NCI-H82 (cell line): ENCODE results near the gene ZNF180.
A peak's percentile ranks its signal among the peaks of the same experiment; 100 is the strongest.

Experiments used
- DNase-seq: peaks from one replicate; lab custom pipeline; 2025; lab: John Stamatoyannopoulos, UW

The ZNF180 gene

DNA sequence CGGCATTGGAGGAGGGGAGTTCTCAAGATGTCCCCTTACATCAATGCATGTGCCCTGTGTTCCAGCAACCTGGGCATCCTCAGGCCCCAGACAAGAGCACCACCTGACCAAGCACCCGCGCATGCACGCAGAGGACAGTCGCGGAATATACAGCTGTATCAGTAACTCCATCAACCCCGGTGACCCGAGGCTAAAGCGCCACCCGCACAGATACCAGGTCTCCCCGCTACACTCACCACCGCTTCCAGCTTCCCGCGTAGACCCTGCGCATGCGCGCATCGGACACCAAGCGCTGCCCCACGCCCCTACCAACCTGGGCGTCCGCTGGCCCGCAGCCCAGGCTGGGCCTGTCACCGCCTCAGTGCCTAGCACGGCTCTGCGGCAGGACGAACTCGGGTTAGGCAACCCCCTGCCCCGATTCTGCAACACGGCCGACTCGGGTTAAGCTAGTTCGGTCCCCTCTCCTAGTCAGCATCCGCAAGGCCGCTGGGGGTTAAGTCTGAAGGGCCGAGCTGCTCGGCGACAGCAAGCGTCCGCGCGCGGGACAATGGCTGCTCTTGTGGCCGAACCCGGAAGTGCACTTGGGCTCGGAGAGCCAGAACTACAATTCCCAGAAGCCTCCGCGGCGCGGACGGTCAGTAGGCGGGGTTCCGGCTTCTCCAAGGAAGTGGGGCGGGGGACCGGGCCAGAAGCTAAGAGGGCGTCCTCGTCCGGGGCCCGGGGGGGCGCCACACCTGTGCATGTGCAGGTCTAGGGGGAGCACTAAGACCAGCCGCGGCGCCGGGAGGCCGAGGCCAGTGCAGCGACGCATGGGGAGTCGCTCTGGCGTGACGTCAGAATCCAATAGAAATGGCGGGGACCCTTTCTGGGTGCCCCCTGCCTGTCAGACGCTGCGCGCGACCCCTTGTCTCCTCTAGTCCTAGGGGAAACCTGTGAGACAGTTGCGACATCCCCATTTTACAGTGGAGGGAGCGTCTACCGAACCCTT, at the start of gene ZNF180:
TSS of gene ZNF180 (minus strand) at position 561 of the 988 bp plus-strand sequence. CDS start 3,188 bp downstream, outside the sequence.
- peak; percentile 98 for DNase-seq

DNA sequence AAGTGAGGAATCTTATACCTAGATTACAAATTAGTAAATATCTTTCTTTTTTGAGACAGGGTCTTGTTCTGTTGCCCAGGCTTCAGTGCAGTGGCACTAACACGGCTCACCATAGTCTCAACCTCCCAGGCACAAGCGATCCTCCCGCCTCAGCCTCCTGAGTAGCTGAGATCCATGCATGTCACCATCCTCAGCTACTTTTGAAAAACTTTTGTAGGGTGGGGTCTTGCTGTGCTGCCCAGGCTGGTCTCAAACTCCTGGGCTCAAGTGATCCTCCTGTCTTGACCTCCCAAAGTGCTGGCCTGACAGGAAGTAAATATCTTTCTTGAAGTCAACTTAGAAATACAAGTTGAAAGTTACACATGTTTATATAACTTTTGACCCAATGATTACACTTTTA, 49.2 kb upstream of the ZNF180 start:
- DNase-seq, result no peak

DNA sequence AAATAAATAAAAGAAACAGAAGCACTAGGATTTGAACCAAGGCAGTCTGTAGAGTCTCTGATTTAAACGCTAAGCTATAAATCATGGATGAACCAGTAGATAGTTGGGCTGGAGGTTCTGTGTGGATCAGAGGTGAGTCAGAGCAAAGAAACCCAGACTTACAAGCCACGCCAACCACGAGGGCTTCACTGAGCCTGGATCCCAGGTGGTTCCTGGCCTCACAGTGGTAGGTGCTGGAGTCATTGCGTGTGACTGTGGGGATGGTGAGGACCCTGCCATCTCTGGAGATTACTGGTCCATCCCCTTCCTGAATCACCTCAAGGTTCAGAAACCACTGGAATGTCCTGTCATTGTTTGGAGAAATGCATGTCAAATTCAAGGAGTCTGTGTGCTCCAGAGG, 48.4 kb upstream of the ZNF180 start:
- DNase-seq, result no peak

DNA sequence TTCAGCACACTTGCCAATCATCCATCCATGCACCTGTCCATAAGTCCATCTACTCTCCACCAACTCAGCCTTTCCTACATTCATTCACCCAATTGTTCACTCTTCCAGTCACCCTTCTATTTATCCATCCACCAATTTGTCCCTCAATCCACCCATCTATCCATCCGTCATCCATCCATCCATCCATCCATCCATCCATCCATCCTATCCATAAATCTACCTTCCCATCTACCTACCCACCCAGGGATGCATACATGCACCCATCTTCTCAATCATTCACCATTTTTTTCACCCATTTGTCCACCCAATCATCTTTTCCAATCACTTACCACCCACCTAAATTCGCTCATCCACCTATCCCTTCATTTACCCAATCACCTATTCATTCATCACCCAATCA, 43.7 kb upstream of the ZNF180 start:
- no peak for DNase-seq

DNA sequence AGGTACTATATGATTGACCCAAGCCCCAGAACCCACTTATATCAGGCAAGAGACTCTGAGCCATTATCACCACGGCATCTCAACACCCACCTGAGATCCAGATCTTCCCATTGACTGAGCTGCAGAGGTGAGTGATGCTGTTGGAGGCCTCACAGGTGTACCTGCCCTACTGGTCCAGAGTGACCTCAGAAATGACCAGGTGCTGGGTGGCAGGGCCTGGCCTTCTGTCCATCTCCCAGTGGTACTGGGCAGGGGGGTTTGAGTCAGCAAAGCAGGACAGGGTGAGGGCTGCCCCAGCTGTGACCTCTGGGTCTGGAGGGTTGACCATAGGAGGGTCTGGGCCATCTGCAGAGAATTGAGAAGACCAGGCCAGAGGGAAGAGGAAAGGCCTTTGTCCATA, 42.3 kb upstream of the ZNF180 start:
- DNase-seq, result no peak

DNA sequence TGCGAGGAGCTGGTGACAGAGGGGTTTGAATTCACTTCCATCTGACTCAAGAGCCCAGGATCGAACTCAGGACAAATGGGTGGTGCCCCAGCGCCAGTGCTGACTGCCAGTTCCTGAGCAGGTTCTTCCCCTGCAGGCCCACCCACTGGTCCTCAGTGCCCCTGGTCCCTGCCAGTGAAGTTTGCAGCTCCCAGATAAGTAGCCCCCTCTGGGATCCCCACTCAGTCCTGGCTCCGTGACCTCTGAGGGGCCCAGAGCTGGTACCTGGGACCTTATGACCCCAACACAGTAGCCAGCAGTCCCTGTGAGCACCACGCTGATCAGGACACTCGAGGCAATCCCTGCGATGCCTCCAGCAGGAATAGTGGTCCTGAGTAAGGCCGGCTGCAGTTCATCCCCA, 40.4 kb upstream of the ZNF180 start:
- DNase-seq, result no peak

DNA sequence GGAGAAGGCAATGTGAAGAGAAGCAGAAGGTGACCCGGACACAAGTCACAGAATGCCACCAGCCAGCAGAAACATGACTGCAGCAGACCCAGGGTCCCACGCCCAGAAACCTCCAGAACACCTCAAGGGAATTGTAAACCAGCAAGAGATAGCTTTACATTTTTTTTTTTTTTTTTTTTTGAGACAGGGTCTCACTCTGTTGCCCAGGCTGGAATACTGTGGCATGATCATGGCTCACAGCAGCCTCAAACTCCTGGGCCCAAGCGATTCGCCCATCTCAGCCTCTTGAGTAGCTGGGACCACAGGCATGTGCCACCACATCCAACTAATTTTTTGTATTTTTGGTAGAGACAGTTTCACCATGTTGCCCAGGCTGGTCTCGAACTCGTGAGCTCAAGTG, 39.7 kb upstream of the ZNF180 start:
- no peak for DNase-seq

DNA sequence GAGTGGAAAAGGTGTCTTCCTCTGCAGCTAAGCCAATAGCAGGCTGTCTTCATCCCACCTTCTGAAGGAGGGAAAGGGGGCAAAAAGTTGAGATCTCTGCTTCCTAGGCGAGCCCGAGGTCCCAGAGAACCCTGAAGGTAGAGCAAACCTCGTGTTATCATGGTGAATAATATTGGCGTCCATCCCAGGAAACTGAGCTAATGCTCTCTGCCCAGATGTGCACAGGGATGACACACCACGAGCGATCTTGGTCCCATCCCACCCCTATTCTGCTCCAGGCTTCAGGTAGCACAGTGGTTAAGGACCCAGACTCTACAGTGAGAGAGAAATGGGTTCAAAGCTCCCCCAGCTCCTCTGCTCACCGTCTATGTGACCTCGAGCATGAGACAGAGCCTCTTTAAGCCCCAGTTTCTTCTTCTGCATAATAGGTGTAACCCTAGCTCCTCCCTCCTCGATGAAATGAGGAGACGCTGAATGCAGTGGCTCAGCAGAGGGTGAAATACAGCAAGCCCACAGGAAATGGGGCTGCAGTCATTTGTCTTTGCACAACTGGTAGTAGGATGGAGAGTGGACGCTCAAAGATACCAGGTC, 39.0 kb upstream of the ZNF180 start:
- DNase-seq, result no peak

DNA sequence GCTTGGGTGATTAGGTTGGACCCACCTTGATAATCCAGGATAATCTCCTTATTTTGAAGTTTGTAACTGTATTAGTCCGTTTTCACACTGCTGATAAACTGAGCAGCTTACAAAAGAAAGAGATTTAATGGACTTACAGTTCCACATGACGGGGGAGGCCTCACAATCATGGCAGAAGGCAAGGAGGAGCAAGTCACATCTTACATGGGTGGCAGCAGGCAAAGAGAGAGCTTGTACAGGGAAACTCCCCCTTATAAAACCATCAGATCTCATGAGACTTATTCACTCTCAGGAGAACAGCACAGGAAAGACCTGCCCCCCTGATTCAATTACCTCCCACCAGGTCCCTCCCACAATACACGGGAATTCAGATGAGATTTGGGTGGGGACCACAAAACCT, 35.0 kb upstream of the ZNF180 start:
- DNase-seq, result peak; percentile 47

DNA sequence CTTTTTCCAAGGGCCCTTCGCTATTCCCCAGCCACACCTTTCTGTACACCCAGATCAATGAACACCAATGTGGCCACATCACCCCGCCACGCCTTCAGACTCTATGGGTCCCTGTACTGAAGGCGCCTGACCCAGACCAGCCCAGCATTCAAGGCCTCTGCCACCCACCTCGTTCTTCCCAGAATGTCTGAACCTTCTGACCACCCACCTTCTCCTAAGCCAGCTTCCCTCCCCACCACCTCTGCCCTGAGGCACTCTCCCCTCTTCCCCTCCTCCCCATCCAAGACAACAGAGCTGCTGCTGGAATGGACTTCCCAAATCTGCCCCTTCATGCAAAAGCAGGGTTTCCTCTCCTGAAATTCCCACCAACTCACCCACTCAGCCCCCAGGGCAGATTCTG, 32.5 kb upstream of the ZNF180 start:
- no peak for DNase-seq

DNA sequence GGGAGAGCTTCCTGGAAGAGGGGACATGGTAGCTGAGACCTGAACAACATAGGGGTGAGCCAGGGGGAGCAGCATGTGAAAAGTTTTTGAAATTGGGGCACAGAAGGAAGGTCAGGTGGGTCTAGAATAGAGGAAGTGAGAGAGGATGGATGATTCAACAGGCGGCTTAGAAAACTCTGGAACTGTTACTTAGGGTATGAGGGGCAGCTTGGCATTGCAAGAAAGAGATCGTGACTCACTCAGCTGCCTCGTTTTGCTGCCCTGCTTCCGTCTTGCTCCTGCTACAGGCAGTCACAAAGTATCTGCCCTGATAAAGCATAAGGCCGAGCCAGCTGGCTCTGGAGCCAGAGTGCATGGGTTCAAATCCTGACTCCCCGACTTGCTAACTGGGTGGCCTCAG, 30.5 kb upstream of the ZNF180 start:
- DNase-seq, result no peak

DNA sequence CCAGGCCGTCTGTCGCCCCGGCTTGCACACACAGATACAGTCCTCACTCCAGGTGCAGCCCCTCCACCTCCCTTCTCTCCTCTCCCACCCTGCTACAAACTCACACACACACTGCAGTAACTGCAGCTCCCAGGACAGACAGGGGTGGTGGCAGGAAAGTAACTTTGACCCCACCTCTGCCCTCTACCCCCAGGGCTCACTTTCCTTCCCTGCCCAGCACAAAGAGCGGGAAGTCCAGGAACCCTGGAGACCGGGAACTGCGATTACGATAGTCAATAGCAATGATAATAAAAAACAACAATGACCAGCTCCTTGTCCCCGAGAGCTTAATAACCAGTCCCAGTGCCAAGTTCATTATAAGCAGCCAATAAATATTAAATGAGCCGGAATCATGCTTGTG, 29.2 kb upstream of the ZNF180 start, which contains the start of gene CEACAM20:
TSS of gene CEACAM20 (minus strand) at position 140 of the 400 bp plus-strand sequence. CDS start 166 bp downstream, outside the sequence.
- no peak for DNase-seq

DNA sequence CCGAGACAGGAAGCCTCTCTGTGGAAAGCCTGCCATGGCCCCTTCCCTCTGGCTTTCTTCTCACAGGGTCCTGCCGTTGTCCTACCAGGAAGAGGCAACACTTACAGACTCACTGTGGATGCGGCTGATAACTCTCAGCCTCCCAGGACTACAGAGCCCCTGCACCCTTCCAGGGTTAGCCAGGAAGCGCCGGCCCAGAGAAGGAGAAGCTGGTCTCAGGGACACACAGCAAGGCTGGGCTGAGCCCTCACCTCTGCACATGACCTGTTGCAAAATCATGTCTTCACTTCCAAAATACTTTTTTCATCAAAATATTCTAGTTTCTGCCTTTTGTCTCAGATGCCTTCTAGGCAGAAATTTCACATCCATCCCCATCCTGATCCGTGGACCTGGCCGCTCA, 27.2 kb upstream of the ZNF180 start:
- DNase-seq, result no peak

DNA sequence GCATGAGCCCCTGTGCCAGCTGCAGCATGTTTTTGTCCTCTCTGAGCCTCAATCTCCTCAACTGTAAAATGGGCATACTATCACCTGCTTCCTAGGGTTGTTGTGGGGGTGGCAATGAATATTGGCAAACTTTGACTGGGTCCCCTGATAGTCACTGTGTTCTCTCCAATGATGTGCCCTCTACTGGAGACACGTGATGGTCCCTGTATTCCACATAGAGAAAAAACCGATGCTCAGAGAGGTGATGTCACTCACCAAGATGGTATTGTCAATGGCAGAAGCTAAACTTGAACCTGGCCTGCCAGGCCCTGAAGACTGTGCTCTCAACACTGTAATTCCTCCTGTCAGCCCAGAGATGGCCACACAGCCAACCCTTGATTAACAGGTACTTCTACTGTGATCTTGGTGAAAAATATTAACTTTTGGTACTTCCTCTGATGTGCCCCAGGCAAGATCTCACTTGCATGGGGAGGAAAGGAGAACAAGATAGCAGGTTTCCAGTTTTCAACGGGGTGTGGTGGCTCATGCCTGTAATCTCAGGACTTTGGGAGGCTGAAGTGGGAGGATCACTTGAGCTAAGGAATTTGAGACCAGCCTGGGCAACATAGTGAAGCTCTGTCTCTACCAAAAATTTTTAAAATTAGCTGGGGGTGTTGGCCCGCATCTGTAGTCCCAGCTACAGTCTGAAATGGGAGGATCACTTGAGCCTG, 25.6 kb upstream of the ZNF180 start:
- DNase-seq, result no peak

DNA sequence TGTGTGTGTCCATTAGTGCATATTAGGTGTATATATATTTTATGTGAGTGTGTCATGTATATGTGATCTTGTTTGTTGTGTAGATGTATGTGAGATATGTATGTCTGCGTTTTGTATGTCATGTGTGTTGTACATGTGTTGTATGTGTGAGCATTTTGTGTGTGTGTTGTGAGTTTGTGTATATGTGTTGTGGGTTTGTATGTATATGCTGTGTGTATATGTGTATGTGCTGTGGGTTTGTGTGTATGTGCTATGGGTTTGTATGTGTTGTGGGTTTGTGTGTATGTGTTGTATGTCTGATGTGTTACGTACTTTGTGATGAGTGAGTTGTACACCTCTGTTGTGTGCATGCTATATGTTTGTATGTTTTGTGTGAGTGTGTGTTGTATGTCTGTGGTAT, 21.0 kb upstream of the ZNF180 start:
- no peak for DNase-seq

DNA sequence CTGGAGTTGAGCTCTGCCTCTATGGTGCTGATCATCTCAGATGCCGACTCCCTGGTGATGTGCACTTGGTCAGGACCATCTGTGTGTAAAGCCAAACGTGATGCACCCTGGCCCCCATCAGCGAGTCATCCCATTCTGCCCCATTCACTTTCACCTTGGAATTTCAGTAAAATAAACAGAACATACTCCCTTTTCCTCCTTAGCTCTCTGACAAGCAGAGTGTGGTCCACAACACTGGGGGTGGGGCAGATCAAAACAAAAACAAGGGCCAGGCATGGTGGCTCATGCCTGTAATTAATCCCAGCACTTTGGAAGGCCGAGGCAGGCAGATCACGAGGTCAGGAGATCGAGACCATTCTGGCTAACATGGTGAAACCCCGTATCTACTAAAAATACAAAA, 16.8 kb upstream of the ZNF180 start:
- DNase-seq, result no peak

DNA sequence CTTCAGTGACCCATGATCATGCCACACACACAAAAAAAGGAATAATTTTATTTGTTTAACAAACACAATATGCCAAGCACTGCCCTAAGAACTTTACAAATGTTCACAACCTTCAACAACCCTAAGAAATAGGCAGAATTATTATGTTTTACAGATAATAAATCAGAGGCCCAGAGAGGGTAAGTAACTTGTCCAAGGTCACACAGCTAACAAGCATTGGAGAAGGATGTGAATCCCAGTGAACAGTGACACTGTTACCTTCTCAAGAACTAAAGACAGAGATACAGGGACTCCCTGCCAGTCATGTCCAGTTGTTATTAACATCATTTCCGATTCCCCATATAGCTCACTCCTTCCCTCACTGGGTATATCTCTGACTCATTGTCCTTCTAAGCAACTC, 15.6 kb upstream of the ZNF180 start:
- DNase-seq, result no peak

DNA sequence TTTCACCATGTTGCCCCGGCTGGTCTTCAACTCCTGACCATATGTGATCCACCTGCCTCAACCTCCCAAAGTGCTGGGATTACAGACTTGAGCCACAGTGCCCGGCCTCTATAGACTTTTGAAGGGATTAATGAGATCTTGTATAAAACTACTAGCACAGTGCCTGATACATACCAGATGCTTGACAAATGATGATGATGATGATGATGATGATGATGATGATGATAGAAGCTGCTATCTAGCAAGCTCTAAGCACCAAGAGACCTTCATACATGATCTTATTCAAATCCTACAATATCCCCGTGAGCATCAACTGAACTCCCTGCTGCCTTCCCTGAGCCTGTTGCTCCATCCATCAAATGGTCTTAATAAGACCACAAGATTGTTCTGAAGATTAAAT, 14.7 kb upstream of the ZNF180 start:
- DNase-seq, result no peak

DNA sequence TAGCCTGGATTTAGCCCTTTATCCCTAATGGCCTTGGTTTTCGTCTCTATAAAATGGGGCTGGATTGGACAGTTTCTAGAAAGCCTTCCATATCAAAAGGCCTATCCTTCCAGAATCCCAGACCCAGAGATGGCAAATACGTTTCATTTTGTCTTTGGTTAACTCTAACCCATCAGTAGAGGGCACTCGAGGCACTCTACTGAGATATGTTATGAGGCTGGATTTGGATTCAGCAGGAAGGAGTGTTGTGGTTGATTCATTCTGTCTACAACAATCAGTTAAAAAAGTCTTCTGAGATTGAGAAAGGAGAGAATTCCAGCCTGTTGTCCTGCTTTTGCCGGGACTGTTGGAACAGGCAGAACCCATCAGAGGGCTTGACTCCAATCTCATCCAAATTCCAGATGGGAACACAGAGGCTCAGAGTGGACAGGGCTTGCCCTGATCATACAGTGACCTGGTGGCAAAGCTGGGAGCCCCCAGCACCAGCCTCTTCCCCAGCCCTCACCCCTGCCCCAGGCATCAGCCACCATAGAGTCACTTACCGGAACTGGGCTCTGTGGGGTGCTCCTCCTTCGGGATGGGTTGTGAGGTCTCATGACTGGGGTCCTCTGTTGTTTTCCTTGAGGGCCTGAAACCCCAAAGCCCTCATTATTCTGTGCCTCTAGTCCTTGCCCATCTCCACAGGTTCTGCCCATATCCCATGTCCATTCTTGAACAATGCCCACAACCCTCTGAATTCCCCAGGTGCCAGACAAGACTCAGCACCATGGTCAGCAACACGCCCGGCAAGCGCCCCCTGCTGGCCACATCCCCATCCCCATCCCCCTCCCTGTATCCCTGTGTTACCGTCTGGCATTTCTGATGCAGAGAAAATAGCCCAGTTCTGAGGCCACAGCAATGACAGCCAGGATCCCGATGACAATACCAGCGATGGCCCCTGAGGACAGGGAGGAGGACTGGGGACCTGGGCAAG, 12.3 kb upstream of the ZNF180 start:
- peak; percentile 56 for DNase-seq

DNA sequence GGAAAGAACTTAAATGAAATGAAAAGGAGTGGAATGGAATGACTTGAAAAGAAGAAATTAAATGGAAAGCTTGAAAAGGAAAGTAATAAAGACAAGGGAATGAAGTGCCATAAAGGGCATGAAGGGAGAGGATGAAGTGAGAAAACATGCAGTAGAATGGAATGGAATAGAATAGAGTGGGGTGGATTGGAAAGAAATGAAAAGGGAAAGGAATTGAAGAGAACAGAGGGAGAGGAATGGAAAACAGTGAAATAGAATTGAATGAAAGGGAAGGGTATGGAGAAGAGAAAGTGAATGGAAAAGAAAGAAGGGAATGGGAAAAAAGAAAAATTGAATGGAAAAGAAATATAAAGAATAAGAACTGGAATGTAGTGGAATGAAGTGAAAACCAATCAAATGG, 9.2 kb upstream of the ZNF180 start:
- DNase-seq, result no peak

DNA sequence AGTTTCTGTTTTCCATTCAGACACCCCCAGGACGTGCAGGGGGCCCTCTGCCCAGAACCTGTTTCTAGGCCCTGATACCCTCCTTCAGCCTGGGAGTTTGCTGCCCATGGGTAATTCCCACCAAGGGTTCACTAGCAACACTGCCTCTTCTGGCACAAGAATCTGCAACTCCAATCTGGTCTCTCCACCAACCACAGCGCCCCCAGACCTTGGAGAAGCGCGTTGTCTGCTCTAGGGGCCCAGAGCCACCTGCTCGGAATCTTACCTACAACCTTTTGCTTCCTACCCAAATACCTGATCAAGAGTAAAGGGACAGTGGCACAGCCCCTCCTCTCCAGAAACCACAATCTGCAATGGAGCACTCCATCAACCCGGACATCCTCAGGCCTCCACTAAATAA, 763 bp downstream of the ZNF180 start:
- DNase-seq, result no peak

DNA sequence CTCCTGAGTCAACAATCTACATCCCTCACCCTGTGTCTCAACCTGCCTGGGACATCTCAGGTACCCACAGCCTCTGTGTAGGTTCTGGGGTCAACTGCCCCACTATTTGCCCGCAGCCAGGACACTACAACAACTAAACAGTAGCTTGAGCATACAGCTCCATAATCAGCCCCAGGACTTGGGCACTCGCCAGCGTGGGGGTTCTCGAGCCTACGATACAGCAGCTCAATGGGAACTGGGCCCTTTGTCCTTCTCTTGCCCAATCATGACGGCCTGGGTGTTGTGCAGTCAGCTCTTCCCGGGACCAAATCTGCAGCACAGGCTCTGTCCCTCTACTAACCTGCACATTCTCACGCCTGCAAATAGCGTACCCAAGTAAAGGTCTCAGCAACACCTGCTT, 1.3 kb downstream of the ZNF180 start:
- DNase-seq, result no peak
